Measurements from ENCODE around the gene DBNDD1. TPM values are rescaled to one million over a fixed set of nuclear protein-coding genes. Genes with fewer than 3 reads are reported as not detected.
"Not testable (repeated sequence)": the region's sequence is repeated elsewhere in the genome, so short reads cannot be mapped to it uniquely, and the experiment has no call there.

DBNDD1 gene
- polyA plus RNA-seq, 1 donor, result 10.6 TPM

GRCh38 chr16:90012991-90013745, 6.1 kb downstream of the DBNDD1 start:
- DNase-seq, result no peak

- DNase-seq, result no peak
These were observed 7.3 kb downstream of the DBNDD1 start for GRCh38 chr16:90011908-90012501.

GRCh38 chr16:90011508-90011819, 7.8 kb downstream of the DBNDD1 start:
- no peak for DNase-seq

- DNase-seq, result no peak
These were observed 8.4 kb downstream of the DBNDD1 start for GRCh38 chr16:90010676-90011507.

GRCh38 chr16:90009172-90009899, 9.9 kb downstream of the DBNDD1 start:
- no peak for DNase-seq

- no peak for DNase-seq
These were observed 10.5 kb downstream of the DBNDD1 start for GRCh38 chr16:90008708-90009145.

- not testable (repeated sequence) for DNase-seq
These were observed 11.5 kb downstream of the DBNDD1 start for GRCh38 chr16:90007635-90008234.

GRCh38 chr16:90007015-90007414, 12.2 kb downstream of the DBNDD1 start:
- DNase-seq, result no peak

- DNase-seq, result no peak
These were observed 13.1 kb downstream of the DBNDD1 start for GRCh38 chr16:90005956-90006663.

GRCh38 chr16:90004577-90004976, 14.7 kb downstream of the DBNDD1 start:
- no peak for DNase-seq

- DNase-seq, result no peak
These were observed 16.5 kb downstream of the DBNDD1 start for GRCh38 chr16:90002759-90003158.

- DNase-seq, result no peak
These were observed 17.3 kb downstream of the DBNDD1 start for GRCh38 chr16:90001761-90002503.

- DNase-seq, result no peak
These were observed 18.4 kb downstream of the DBNDD1 start for GRCh38 chr16:90000733-90001427.

GRCh38 chr16:89999831-90000574, 19.3 kb downstream of the DBNDD1 start:
- no peak for DNase-seq

- DNase-seq, result no peak
These were observed 23.1 kb downstream of the DBNDD1 start for GRCh38 chr16:89996178-89996489.

GRCh38 chr16:89995475-89996177, 23.6 kb downstream of the DBNDD1 start:
- not testable (repeated sequence) for DNase-seq

GRCh38 chr16:89994721-89995474, 24.4 kb downstream of the DBNDD1 start:
- not testable (repeated sequence) for DNase-seq

- DNase-seq, result no peak
These were observed 24.9 kb downstream of the DBNDD1 start for GRCh38 chr16:89994389-89994720.

Data from left kidney (tissue), 2 donors.